Small intestine (tissue), 7 donors: Measurements from ENCODE around the gene MMP13. TPM values are rescaled to one million over a fixed set of nuclear protein-coding genes. Genes with fewer than 3 reads are reported as not detected.
"Not testable (repeated sequence)": the region's sequence is repeated elsewhere in the genome, so short reads cannot be mapped to it uniquely, and the experiment has no call there.

ENCODE experiments used
- DNase-seq, 2 donors: peaks; one replicate each; pipeline versions ENCODE4 v3.0.0 to v3.0.0-alpha.2; 2013
- FAIRE-seq: peaks from 2 replicates; lab custom pipeline; 2012; peaks lifted over from hg19 to GRCh38; lab: Jason Lieb, UNC
- H3K27ac ChIP-seq, 3 donors: one replicate each; pipeline ENCODE4 v1.5.1; 2013; ENCODE audit warnings: low read length in 2 of 3, mild to moderate bottlenecking in 2 of 3, control low read depth in 1 of 3, inconsistent platforms in 1 of 3, low read depth in 1 of 3, moderate library complexity in 1 of 3
- H3K27me3 ChIP-seq, 3 donors: one replicate each; pipeline ENCODE4 v1.6.1; 2013; ENCODE audit warnings: low read length in 3 of 3, inconsistent platforms in 1 of 3; ENCODE audit not compliant: control insufficient read depth in 3 of 3, insufficient read depth in 3 of 3
- H3K36me3 ChIP-seq, 3 donors: one replicate each; pipeline ENCODE4 v1.6.1; 2013; ENCODE audit warnings: low read length in 3 of 3, inconsistent platforms in 1 of 3, low read depth in 1 of 3, mild to moderate bottlenecking in 1 of 3, moderate library complexity in 1 of 3; ENCODE audit not compliant: control insufficient read depth in 3 of 3, insufficient read depth in 2 of 3
- H3K4me1 ChIP-seq, 3 donors: one replicate each; pipeline ENCODE4 v1.6.1; 2013; ENCODE audit warnings: low read length in 2 of 3, inconsistent platforms in 1 of 3, low read depth in 1 of 3, mild to moderate bottlenecking in 1 of 3, moderate library complexity in 1 of 3; ENCODE audit not compliant: control insufficient read depth in 3 of 3, insufficient read depth in 2 of 3
- H3K4me3 ChIP-seq, 3 donors: one replicate each; pipeline ENCODE4 v1.5.1; 2013; ENCODE audit warnings: low read length in 3 of 3, control low read depth in 1 of 3, inconsistent platforms in 1 of 3, low read depth in 1 of 3, mild to moderate bottlenecking in 1 of 3, moderate library complexity in 1 of 3
- H3K9me3 ChIP-seq, 2 donors: one replicate each; pipeline ENCODE4 v1.6.1; 2013; ENCODE audit warnings: low read depth in 1 of 2, low read length in 1 of 2; ENCODE audit not compliant: control insufficient read depth in 2 of 2, insufficient read depth in 1 of 2
- WGBS, 3 donors: extraction: QIAGEN DNeasy Blood & Tissue Kit; methylation state at CpG; one replicate each; pipeline ENCODE4 v1.1.7; 2013; 5-methylcytosine and 5-hydroxymethylcytosine counted together
- polyA plus RNA-seq, 4 donors: library from polyadenylated mRNA; stranded (reverse) in 3 of 4; unstranded in 1 of 4; fragments of 200-250 nt in 3 of 4; fragments of 120-200 nt in 1 of 4; gene quantifications; one replicate each; pipeline versions ENCODE4 v1.2.1 to v1.2.3, GENCODE V29; 2013
- donor health status: healthy with polysubstance abuse.
- donor health status: control.
- donor health status: control.
- donor health status: Bipolar disorder and iron deficiency.
- donor health status: healthy.

Gene MMP13
- polyA plus RNA-seq, 4 donors = 0.32 TPM; not detected in 3

DNA sequence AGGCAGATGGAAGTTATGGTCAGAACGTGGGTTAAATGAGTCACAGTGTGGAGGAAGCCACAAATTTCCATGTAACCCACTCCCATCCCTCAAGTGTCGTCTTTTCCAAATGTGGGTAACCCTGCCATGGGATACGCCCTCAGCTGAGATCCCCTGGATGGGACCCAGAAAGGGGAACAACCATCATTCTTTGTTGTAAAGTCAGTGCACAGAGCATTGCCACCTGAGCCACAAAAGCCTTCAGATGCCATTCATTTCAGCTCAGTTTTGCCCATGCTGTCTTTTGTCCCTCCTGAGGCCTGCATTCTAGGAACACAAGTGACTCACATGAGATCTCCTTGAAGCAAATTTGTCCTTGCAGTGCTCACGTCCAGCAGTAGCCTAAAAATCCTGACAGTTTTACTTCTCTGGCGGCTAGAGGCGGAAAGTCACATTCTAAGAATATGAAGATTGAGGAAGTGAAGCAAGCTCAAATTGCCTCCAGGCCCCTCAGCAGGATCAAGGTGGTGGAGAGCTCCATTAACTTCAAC is 30.6 kb downstream of the MMP13 start:
- no peak for DNase-seq
- Histone ChIP-seq H3K4me1 (peaks cover 4 to 44% (median 13%) of the 10 kb centered on the region in 3 donors), H3K4me3 (no peak overlapping the region), H3K27ac (peak overlapping the region in 1 of 3 donors; percentile 25), H3K36me3 (no peaks in the 10 kb centered on the region), H3K27me3 (no peaks in the 10 kb centered on the region), H3K9me3 (no peaks in the 10 kb centered on the region)
- no peak for FAIRE-seq
- WGBS, 3 donors = 54 to 76% (median 59%) methylated on average over 6 of the region's 6 CpGs

DNA sequence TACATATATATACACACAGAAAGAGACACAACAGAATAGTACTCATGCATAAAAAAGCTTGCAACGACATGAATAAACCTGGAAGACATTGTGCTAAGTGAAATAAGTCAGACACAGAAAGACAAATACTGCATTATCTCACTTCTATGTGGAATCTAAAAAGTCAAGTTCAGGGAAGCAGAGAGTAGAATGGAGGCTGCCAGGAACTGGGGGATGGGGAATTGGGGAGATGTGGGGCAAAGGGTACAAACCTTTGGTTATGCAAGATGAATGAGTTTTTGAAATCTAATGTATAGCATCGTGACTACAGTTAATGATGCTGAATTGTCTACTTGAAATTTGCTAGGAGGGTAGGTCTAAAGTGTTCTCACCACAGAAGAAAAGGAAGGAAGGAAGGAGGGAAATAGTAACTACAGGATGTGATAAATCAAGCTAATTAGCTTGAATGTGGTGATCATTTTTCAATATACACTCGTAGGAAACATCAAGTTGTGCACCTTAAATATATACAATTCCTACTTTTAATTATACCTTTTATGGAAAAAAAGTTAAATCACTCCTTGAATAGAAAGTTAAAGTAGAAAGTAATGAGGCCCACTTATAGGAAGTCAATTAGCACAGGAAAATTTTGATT is 33.8 kb downstream of the MMP13 start:
- FAIRE-seq = no peak
- no peak overlapping the region for H3K27ac ChIP-seq

DNA sequence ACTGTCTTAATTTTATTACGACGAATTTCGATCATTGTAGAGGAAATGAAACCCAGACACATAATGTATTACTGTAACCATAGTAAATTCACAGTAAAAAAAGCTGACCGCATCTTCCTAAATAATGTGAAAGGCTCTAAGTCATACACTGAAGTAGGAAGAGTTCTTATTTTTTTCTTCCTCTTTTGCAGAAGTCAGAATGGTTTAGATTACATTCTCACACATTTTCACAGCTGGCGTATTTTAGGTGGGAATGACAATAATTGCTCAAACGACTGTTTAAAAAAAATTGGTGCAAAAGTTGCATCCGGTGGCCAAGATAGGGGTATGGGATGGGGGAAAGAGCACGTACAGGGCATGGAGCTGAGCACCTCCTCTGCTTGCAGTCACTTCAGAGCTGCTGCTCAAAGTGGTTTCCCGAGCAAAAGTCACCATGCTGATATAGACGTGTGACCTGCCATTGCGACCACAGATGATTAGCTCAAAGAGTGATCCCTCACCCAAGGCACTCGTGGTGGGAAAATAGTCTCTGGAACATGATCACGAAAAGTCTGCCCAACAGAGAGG is 35.3 kb downstream of the MMP13 start:
- no peaks in the 10 kb centered on the region for H3K36me3 ChIP-seq
- 57 to 85% (median 63%) methylated on average over 13 of the region's 13 CpGs for WGBS, 3 donors
- no peak for DNase-seq
- H3K27me3 ChIP-seq = no peaks in the 10 kb centered on the region
- H3K9me3 ChIP-seq = no peaks in the 10 kb centered on the region
- H3K4me1 ChIP-seq = peaks cover 0 to 5% (median 0%) of the 10 kb centered on the region in 3 donors
- H3K4me3 ChIP-seq = no peak overlapping the region
- no peak overlapping the region for H3K27ac ChIP-seq
- no peak for FAIRE-seq

More for the DNA sequence above, 33.8 kb downstream of the MMP13 start:
- WGBS, 3 donors = 55 to 72% (median 59%) methylated on average over 3 of the region's 3 CpGs
- no peaks in the 10 kb centered on the region for H3K9me3 ChIP-seq
- no peaks in the 10 kb centered on the region for H3K36me3 ChIP-seq
- no peaks in the 10 kb centered on the region for H3K27me3 ChIP-seq
- no peak for DNase-seq
- no peak overlapping the region for H3K4me3 ChIP-seq
- peaks cover 0 to 16% (median 6%) of the 10 kb centered on the region in 3 donors for H3K4me1 ChIP-seq

DNA sequence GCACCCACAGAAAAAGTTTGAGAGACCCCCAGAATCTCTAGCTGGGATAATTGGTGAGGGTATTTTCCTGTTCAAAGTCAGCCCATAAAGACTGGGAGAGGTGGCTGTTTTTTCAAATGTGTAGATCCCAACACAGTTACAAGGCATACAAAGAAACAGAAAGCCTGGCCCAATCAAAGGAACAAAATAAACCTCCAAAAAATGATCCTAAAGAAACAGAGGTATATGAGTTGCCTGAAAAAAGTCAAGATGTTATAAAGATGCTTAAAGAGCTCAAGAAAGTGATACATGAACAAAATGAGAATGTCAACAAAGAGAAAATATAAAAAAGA is 40.5 kb downstream of the MMP13 start:
- H3K27ac ChIP-seq = no peak overlapping the region
- H3K4me3 ChIP-seq = no peak overlapping the region
- H3K4me1 ChIP-seq = no peaks in the 10 kb centered on the region
- H3K27me3 ChIP-seq = peaks cover 0 to 3% (median 0%) of the 10 kb centered on the region in 3 donors
- no peaks in the 10 kb centered on the region for H3K9me3 ChIP-seq
- H3K36me3 ChIP-seq = no peaks in the 10 kb centered on the region
- DNase-seq (no peak), FAIRE-seq (no peak)

DNA sequence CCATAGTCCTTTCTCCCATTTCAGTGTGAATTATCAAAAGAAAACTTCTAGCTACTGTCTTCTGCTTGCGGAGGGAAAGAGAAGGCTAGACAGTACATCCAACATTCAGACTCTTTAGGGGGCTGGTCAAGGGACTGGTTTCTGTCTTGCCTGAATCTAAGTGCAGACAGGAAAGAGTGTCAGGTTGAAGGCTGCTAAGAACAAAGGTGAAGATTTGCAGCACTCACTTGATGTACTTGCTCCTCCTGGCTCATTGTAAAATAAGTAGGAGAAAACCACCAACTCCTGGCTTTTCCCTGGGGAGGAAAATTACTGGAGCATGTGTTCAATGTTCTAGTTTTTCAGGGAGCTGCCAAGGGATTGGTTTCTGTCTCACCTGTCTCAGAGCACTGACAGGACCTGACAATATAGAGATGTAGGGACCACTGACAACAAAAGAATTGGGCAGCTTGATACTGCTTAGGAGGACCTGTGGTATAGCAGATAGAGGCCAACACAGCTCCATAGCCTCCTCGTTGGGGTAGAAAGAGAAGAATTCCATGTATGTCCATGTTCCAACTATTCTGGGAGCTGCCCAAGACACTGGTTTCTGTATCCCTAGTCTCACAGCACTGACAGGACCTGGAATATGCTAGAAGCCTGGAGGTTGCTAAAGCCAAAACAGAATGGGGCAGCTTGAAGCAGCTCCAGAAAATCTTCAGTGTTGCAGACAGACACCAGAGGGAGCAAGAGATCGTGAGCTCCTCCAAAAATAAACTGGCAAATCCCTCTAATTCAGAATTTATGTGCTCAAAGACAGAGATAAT is 41.1 kb downstream of the MMP13 start:
- H3K36me3 ChIP-seq = no peaks in the 10 kb centered on the region
- H3K4me3 ChIP-seq = no peak overlapping the region
- DNase-seq = peak; percentile 51 to 53
- peaks cover 0 to 3% (median 0%) of the 10 kb centered on the region in 3 donors for H3K27me3 ChIP-seq
- WGBS, 3 donors = 34 to 40% (median 36%) methylated on average over 3 of the region's 3 CpGs
- no peaks in the 10 kb centered on the region for H3K4me1 ChIP-seq
- no peak for FAIRE-seq
- no peaks in the 10 kb centered on the region for H3K9me3 ChIP-seq
- H3K27ac ChIP-seq = no peak overlapping the region

DNA sequence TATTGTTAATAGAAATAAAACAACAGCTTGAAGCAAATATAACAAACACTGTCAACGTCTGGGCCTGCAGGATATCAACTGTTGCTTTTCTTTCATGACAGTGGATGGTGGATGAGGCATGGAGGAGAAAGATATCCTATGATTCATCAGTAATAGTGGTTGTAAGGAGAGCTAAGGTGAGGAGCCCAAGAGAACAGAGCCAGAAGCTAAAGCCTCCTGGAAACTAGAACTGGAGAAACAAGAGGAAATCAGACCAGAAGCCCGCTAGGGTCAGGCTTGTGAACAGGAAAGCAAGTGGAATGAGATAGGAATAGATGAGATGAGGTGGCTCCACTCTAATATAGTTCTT is 43.1 kb downstream of the MMP13 start:
- Histone ChIP-seq H3K36me3 (no peaks in the 10 kb centered on the region), H3K9me3 (peaks cover 0 to 5% of the 10 kb centered on the region in 2 donors), H3K4me1 (no peaks in the 10 kb centered on the region), H3K4me3 (no peak overlapping the region), H3K27ac (no peak overlapping the region), H3K27me3 (peaks cover 0 to 3% (median 0%) of the 10 kb centered on the region in 3 donors)
- FAIRE-seq = no peak
- 61 to 71% (median 70%) methylated on average over 2 of the region's 2 CpGs for WGBS, 3 donors
- DNase-seq = no peak

DNA sequence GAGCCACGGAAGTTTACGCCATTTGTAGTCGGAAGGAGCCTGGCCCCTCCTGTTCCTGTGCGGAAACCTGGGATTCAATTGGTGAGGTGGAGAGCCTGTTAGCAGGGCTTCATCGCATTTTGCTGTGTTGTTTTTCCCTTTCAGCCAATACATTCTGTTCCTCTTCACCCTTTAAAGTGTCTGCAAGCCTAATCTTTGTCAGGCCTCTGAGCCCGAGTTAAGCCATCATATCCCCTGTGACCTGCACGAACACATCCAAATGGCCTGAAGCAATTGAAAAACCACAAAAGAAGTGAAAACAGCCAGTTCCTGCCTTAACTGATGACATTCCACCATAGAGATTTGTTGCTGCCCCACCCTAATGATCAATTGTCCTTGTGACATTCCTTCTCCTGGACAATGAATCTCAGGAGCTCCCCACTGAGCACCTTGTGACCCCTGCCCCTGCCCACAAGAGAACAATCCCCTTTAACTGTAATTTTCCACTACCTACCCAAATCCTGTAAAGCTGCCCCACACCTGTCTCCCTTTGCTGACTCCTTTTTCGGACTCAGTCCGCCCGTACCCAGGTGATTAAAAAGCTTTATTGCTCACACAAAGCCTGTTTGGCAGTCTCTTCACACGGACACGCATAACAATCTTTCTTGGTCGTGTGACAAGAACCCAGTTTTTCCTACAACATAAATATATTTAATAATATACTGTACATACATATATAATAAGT is 43.6 kb downstream of the MMP13 start:
- peaks cover 0 to 3% (median 0%) of the 10 kb centered on the region in 3 donors for H3K27me3 ChIP-seq
- H3K4me1 ChIP-seq = no peaks in the 10 kb centered on the region
- no peak for FAIRE-seq
- WGBS, 3 donors = 71 to 87% (median 77%) methylated on average over 13 of the region's 13 CpGs
- no peak overlapping the region for H3K4me3 ChIP-seq
- no peaks in the 10 kb centered on the region for H3K36me3 ChIP-seq
- DNase-seq = no peak
- H3K27ac ChIP-seq = no peak overlapping the region
- H3K9me3 ChIP-seq = peaks cover 0 to 5% of the 10 kb centered on the region in 2 donors

DNA sequence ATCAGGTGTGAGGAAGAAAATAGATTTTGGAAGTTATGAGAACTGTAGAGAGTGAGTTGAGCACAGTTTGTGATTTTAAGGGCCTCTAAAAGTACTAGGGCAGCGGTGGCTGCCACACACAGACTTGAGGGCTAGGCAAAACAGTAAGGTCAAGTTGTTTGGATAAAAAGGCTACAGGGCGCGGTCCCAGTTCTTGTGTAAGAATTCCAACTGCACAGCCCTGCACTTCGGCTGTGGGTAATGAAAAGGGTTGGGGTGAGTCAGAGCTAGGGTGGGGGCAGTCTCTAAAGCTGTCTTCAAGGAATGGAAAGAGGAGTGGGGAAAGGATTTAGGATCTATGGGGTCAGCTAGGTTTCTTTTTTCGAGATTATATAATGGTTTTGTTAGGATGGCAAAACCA is 49.7 kb downstream of the MMP13 start:
- H3K27me3 ChIP-seq, DNase-seq, H3K27ac ChIP-seq, H3K4me3 ChIP-seq, H3K4me1 ChIP-seq, H3K9me3 ChIP-seq, FAIRE-seq, H3K36me3 ChIP-seq: not testable (repeated sequence)
- WGBS, 3 donors = 72 to 76% (median 75%) methylated on average over 5 of the region's 5 CpGs
